Activated naive CD8-positive, alpha-beta T cell treated with anti-CD3 and anti-CD28 coated beads for 36 hours (primary cell): ENCODE results near the gene KATNA1. TPM values are rescaled to one million over a fixed set of nuclear protein-coding genes. Genes with fewer than 3 reads are reported as not detected.
"Not testable (repeated sequence)": the region's sequence is repeated elsewhere in the genome, so short reads cannot be mapped to it uniquely, and the experiment has no call there.

Source experiments
- DNase-seq: peaks from one replicate; pipeline ENCODE4 v3.0.0; 2021
- H3K27ac Mint-ChIP-seq: one replicate; pipeline ENCODE4 v1.8.0; 2022; ENCODE audit warnings: mild to moderate bottlenecking, moderate library complexity, mixed read lengths
- H3K27me3 Mint-ChIP-seq: one replicate; pipeline ENCODE4 v1.8.0; 2022; ENCODE audit warnings: mild to moderate bottlenecking, mixed read lengths
- H3K36me3 Mint-ChIP-seq: one replicate; pipeline ENCODE4 v1.8.0; 2021; ENCODE audit warnings: mild to moderate bottlenecking, mixed read lengths
- H3K4me1 Mint-ChIP-seq: one replicate; pipeline ENCODE4 v1.8.0; 2021; ENCODE audit warnings: mixed read lengths
- H3K4me3 Mint-ChIP-seq: one replicate; pipeline ENCODE4 v1.8.0; 2022; ENCODE audit warnings: mild to moderate bottlenecking, moderate library complexity, mixed read lengths
- H3K9me3 Mint-ChIP-seq: one replicate; pipeline ENCODE4 v1.8.0; 2022; ENCODE audit warnings: mixed read lengths
- total RNA-seq, 2 experiments: library from RNA; stranded (reverse); gene quantifications; one replicate each; pipeline ENCODE4 v1.2.3, GENCODE V29; 2021

The KATNA1 gene
- 10 to 100 TPM; 21.9 to 23.2 TPM for total RNA-seq

DNA sequence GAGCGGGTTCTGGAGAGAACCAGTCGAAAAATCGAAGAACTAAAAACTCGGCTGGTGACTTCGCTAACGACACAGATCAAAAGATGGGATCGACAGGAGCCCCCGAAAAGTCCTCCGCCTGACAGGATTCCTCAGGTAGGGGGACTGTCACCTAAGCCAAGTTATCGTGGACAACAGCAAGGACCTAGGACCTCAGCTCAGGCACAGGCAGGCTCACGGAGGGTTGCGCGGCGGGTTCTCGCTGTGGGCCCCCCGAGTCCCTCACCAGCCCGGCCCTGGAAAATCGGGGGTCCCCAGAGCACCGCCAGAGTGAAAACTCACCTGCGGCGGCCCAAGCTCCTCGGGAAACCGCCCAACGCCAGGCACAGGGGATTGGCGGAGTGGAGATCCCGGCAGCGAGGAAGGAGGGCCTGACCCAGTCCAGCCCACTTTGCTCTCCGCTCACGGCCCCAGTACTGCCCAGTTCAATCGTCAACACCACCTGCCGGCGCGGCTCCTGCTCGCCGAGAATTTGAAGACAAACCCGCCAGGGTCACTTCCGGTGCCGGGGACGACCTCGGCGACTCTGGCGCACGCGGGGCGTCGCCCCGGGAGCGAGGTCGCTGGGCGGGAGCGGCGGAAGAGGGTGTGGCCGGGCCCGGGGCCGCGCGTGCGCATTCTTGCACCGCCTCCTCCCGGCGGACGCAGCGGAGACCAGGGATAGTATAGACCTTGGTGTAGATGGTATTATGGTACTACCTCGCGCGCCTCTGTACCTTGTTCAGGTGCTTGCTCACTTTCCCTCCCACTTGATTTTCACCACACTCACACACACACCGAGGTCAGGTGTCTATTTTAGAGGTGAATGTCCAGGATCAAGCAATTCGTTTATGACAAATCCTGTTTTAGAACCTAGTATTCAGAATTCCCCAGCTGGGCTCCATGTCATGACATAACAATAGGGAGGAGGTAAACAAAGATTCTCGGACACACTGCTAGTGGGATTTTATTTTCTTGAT lies at the start of gene KATNA1:
KATNA1 (minus strand) TSS at position 567 of the 998 bp plus-strand sequence. CDS start 10,167 bp downstream, outside the sequence.
- Mint-ChIP-seq H3K4me1 (peaks cover 24% of the 10 kb centered on the region), H3K9me3 (no peaks in the 10 kb centered on the region), H3K27ac (peak within 1 kb of the TSS; percentile 85), H3K27me3 (no peaks in the 10 kb centered on the region), H3K4me3 (peak within 1 kb of the TSS; percentile 81), H3K36me3 (peaks cover 3% of the 10 kb centered on the region)
- peak; percentile 93 for DNase-seq

DNA sequence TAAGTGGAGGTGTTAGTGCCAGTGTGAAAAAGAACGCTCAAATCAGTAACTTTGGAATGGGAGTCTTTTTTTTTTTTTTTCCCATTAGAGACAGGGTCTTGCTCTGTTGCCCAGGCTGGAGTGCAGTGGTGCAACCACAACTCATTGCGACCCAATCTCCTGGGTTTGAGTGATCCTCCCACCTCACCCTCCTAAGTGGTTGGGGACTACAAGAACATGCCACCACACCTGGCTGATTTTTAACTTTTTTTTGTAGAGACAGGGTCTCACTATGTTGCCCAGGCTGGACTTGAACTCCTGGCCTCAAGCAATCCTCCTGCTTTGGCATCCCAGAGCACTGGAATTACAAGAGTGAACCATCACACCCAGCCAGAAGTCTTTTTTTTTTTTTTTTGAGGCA lies 49.7 kb upstream of the KATNA1 start:
- H3K36me3 Mint-ChIP-seq: peaks cover 1% of the 10 kb centered on the region
- peaks cover 23% of the 10 kb centered on the region for H3K4me1 Mint-ChIP-seq
- H3K27me3 Mint-ChIP-seq: no peaks in the 10 kb centered on the region
- no peaks in the 10 kb centered on the region for H3K9me3 Mint-ChIP-seq
- H3K27ac Mint-ChIP-seq: no peak overlapping the region
- DNase-seq: no peak
- H3K4me3 Mint-ChIP-seq: no peak overlapping the region

GRCh38 chr6:149696901-149697300 lies 48.4 kb upstream of the KATNA1 start:
- DNase-seq: no peak
- peaks cover 2% of the 10 kb centered on the region for H3K36me3 Mint-ChIP-seq
- H3K27me3 Mint-ChIP-seq: no peaks in the 10 kb centered on the region
- no peak overlapping the region for H3K4me3 Mint-ChIP-seq
- no peak overlapping the region for H3K27ac Mint-ChIP-seq
- no peaks in the 10 kb centered on the region for H3K9me3 Mint-ChIP-seq
- H3K4me1 Mint-ChIP-seq: peaks cover 21% of the 10 kb centered on the region

- Mint-ChIP-seq H3K4me3 (no peak overlapping the region), H3K27ac (no peak overlapping the region), H3K36me3 (peaks cover 11% of the 10 kb centered on the region), H3K27me3 (no peaks in the 10 kb centered on the region), H3K4me1 (peaks cover 22% of the 10 kb centered on the region), H3K9me3 (no peaks in the 10 kb centered on the region)
- no peak for DNase-seq
Observed at GRCh38 chr6:149694921-149695320, 46.4 kb upstream of the KATNA1 start.

- Mint-ChIP-seq H3K36me3 (peaks cover 19% of the 10 kb centered on the region), H3K9me3 (no peaks in the 10 kb centered on the region), H3K27ac (no peak overlapping the region), H3K4me1 (peaks cover 20% of the 10 kb centered on the region), H3K4me3 (no peak overlapping the region), H3K27me3 (no peaks in the 10 kb centered on the region)
- no peak for DNase-seq
Observed at GRCh38 chr6:149691201-149691600, 42.7 kb upstream of the KATNA1 start.

GRCh38 chr6:149686230-149686629 lies 37.7 kb upstream of the KATNA1 start:
- Mint-ChIP-seq H3K4me1 (peaks cover 21% of the 10 kb centered on the region), H3K27me3 (no peaks in the 10 kb centered on the region), H3K4me3 (no peak overlapping the region), H3K36me3 (peaks cover 25% of the 10 kb centered on the region), H3K27ac (peak overlapping the region; percentile 76), H3K9me3 (no peaks in the 10 kb centered on the region)
- no peak for DNase-seq

DNA sequence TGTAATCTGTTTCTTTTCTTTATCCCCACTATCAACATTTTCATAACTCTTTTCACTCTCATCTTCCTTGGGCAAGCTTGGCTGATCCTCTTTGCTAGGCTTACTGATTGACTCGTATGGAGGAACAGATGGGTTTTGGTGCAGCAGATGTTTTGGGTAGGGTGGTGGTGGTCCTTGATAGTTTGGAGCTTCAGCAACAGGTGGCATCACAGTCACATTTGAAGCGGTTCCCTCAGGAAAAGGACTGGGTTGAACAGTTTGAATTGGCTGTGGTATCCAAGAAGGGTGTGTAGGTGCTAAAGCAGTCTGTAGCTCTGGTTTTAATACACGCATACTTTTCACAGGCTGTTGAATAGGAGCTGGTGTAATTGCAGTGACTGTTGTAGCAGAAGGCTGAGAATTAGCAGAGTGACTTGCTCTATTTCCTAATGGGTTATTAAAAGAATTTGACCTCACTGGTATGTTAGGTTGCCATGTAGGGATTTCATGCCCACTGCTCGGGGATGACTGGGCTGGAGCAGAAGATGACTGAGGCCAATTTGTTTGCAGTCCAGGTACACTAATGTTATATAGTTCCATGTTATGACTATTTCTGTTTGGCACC lies 34.8 kb upstream of the KATNA1 start:
- no peak overlapping the region for H3K4me3 Mint-ChIP-seq
- H3K27ac Mint-ChIP-seq: no peak overlapping the region
- H3K36me3 Mint-ChIP-seq: peaks cover 33% of the 10 kb centered on the region

GRCh38 chr6:149681845-149682244 lies 33.3 kb upstream of the KATNA1 start:
- not testable (repeated sequence) for H3K9me3 Mint-ChIP-seq, H3K27ac Mint-ChIP-seq, H3K4me3 Mint-ChIP-seq, DNase-seq, H3K27me3 Mint-ChIP-seq
- Mint-ChIP-seq H3K36me3 (peaks cover 33% of the 10 kb centered on the region), H3K4me1 (peaks cover 19% of the 10 kb centered on the region)

More for the DNA sequence above, 34.8 kb upstream of the KATNA1 start:
- Mint-ChIP-seq H3K4me1 (peaks cover 26% of the 10 kb centered on the region), H3K9me3 (no peaks in the 10 kb centered on the region), H3K27me3 (no peaks in the 10 kb centered on the region)
- DNase-seq: no peak

- Mint-ChIP-seq H3K4me1 (peaks cover 12% of the 10 kb centered on the region), H3K27ac (no peak overlapping the region), H3K36me3 (peaks cover 27% of the 10 kb centered on the region), H3K27me3 (no peaks in the 10 kb centered on the region), H3K9me3 (no peaks in the 10 kb centered on the region), H3K4me3 (no peak overlapping the region)
- no peak for DNase-seq
Observed at GRCh38 chr6:149681209-149681608, 32.7 kb upstream of the KATNA1 start.

GRCh38 chr6:149680503-149680902 lies 32.0 kb upstream of the KATNA1 start:
- Mint-ChIP-seq H3K4me3 (no peak overlapping the region), H3K27me3 (no peaks in the 10 kb centered on the region), H3K27ac (no peak overlapping the region), H3K4me1 (peaks cover 9% of the 10 kb centered on the region), H3K9me3 (no peaks in the 10 kb centered on the region), H3K36me3 (peaks cover 26% of the 10 kb centered on the region)
- no peak for DNase-seq

DNA sequence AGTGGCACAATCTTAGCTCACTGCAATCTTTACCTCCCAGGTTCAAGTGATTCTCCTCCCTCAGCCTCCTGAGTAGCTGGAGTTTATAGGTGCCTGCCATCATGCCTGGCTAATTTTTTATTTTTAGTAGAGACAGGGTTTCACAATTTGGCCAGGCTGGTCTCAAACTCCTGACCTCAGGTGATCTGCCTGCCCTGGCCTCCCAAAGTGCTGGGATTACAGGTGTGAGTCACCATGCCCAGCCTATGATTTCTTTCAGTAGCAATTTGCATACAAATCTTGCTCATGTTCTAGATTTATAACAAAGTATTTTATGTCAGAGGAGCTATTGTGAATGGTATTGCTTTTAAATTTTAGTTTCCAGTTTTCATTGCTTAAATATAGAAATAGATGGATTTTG lies 23.8 kb upstream of the KATNA1 start:
- not testable (repeated sequence) for H3K9me3 Mint-ChIP-seq, H3K4me1 Mint-ChIP-seq, H3K27ac Mint-ChIP-seq, H3K27me3 Mint-ChIP-seq, H3K4me3 Mint-ChIP-seq, DNase-seq
- H3K36me3 Mint-ChIP-seq: peaks cover 15% of the 10 kb centered on the region

DNA sequence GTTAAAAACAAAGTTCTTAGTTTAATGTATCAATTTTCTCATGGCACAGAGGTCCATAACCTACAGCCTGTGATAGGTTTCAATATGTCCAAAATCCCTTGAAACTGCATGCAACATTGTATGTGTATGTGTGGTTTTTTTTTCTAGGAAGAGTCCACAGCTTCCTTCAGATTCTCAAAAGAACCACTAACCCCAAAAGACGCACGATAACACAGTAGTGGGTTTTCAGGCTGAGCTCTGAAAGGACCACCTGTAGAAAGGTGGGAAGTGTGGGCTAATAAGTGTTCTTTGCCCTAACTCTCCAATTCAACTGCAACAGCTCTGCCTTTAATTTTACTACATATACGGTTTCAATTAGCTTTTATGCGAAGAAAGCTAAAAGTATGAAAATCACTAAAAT lies 11.5 kb upstream of the KATNA1 start:
- DNase-seq: no peak
- Mint-ChIP-seq H3K4me3 (no peak overlapping the region), H3K27me3 (no peaks in the 10 kb centered on the region), H3K4me1 (peaks cover 8% of the 10 kb centered on the region), H3K36me3 (peaks cover 9% of the 10 kb centered on the region), H3K9me3 (no peaks in the 10 kb centered on the region), H3K27ac (peak overlapping the region; percentile 51)

DNA sequence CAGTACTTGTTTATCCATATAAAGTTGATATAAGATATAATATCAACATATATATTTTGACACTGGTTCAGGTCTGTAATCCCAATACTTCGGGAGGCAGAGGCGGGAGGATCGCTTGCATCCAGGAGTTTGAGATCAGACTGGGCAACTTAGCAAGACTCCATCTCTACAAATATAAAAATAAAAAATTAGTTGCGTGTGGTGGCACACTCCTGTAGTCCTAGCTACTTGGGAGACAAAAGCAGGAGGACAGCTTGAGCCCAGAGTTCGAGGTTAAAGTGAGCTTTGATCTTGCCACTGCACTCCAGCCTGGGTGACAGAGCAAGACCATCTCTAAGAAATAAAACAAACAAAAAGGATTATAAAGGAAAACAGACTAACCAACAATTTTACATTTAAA lies 8.9 kb upstream of the KATNA1 start:
- H3K36me3 Mint-ChIP-seq: peaks cover 7% of the 10 kb centered on the region
- DNase-seq: no peak
- H3K4me1 Mint-ChIP-seq: peaks cover 8% of the 10 kb centered on the region
- H3K4me3 Mint-ChIP-seq: no peak overlapping the region
- H3K27ac Mint-ChIP-seq: no peak overlapping the region
- H3K9me3 Mint-ChIP-seq: no peaks in the 10 kb centered on the region
- H3K27me3 Mint-ChIP-seq: no peaks in the 10 kb centered on the region

GRCh38 chr6:149651056-149651455 lies 2.5 kb upstream of the KATNA1 start:
- H3K27me3 Mint-ChIP-seq: no peaks in the 10 kb centered on the region
- H3K9me3 Mint-ChIP-seq: no peaks in the 10 kb centered on the region
- no peak overlapping the region for H3K27ac Mint-ChIP-seq

GRCh38 chr6:149646599-149646998 lies 1.9 kb downstream of the KATNA1 start:
- peaks cover 26% of the 10 kb centered on the region for H3K4me1 Mint-ChIP-seq
- peaks cover 3% of the 10 kb centered on the region for H3K36me3 Mint-ChIP-seq
- H3K27me3 Mint-ChIP-seq: no peaks in the 10 kb centered on the region
- H3K9me3 Mint-ChIP-seq: no peaks in the 10 kb centered on the region
- H3K27ac Mint-ChIP-seq: no peak overlapping the region
- peak overlapping the region; percentile 81 for H3K4me3 Mint-ChIP-seq
- no peak for DNase-seq

More at GRCh38 chr6:149651056-149651455, 2.5 kb upstream of the KATNA1 start:
- no peak for DNase-seq
- Mint-ChIP-seq H3K36me3 (no peaks in the 10 kb centered on the region), H3K4me1 (peaks cover 16% of the 10 kb centered on the region), H3K4me3 (no peak overlapping the region)
